Activated T-cell treated with anti-CD3 and anti-CD28 coated beads for 4 hours (primary cell): ENCODE results near the gene SLC2A4RG.

Experiments used
- DNase-seq: peaks from one replicate; pipeline ENCODE4 v3.0.0-alpha.2; 2020

Gene SLC2A4RG

DNA sequence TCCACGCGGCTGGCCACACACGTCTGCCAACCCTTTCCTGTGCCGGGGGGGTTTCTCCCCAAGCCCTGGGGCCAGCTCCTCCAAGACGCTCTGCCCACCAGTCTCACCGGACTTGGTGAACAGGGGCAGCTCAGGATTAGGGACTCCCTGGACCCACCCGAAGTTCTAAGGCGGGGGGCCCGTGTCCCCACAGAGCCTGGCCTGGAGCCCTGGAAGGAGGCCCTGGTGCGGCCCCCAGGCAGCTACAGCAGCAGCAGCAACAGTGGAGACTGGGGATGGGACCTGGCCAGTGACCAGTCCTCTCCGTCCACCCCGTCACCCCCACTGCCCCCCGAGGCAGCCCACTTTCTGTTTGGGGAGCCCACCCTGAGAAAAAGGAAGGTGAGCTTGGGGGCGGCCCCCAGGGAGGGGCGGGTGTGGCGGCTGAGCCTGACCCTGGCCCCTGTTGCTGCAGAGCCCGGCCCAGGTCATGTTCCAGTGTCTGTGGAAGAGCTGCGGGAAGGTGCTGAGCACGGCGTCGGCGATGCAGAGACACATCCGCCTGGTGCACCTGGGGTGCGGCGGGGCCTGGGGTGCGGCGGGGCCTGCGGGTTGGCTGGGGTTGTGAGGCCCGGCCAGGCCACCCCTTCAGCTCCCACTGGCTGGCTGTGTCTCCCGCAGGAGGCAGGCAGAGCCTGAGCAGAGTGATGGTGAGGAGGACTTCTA lies 2.3 kb downstream of the SLC2A4RG start:
- no peak for DNase-seq

DNA sequence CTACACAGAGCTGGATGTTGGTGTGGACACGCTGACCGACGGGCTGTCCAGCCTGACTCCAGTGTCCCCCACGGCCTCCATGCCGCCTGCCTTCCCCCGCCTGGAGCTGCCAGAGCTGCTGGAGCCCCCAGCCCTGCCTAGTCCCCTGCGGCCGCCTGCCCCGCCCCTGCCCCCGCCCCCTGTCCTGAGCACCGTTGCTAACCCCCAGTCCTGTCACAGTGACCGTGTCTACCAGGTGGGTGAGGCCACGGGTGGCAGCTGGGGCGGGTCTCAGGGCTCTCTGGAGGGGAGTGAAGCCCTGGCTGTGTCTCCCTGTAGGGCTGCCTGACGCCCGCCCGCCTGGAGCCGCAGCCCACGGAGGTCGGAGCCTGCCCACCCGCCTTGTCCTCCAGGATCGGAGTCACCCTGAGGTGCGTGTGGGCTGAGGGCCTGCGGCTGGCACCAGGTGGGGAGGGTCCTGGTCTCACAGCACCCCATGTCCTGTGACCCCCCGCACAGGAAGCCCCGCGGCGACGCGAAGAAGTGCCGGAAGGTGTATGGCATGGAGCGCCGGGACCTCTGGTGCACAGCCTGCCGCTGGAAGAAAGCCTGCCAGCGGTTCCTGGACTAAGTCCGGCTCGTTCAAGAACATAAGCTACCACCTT lies 2.9 kb downstream of the SLC2A4RG start:
- no peak for DNase-seq

DNA sequence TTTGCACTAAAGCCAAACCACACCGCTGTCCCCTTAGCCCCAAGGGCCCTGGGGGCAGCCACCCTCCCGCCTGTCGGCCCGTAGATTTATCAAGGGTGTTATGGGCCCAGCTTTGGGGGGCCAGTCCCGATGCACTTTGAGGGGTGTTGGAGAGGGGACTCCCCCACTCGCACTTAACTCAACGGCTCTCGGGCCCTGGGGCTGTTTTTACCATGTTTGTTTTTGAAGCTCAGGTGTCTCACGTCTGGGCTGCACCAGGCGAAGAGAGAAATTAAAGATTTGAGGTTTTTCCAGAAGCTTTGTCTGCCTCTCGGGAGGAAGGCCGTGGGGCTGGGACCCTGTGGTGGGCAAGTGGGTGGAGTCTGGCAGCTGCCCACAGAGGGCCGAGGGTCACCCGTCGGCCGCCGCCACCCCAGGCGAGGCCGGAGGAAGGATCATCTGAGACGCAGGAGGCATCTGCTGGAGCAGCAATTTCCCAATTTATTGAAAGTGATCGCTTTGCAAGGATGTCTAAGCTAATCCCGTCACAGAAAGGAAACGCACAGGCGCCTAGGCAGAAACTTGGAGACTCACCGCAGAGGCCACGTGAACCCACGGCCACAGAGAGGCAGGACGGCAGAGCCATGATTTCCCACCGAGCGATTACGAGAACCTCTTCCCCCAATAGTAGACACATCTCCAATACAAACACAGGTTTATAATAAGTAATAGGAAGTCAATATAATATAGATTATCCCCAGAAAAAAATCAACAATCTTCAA lies 3.8 kb downstream of the SLC2A4RG start:
- no peak for DNase-seq

DNA sequence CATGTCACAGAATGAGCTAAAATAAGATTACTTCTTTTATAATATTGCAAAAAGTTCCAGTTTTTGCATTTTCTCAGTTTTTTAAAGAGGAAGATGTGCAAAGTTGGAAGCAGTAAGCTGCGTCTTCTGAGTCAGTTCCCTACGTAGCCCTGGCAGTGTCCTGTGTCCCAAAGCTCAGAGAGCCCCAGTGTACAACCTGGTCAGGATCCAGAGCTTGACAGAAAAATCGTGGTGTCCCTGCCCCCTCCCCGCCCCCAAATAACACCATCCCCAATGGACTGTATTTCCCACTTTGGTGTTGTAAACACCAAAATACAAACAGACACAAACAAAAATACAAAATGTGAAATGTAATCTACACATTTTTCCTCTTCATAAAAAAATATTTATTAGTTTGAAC lies 4.6 kb downstream of the SLC2A4RG start:
- DNase-seq: no peak

DNA sequence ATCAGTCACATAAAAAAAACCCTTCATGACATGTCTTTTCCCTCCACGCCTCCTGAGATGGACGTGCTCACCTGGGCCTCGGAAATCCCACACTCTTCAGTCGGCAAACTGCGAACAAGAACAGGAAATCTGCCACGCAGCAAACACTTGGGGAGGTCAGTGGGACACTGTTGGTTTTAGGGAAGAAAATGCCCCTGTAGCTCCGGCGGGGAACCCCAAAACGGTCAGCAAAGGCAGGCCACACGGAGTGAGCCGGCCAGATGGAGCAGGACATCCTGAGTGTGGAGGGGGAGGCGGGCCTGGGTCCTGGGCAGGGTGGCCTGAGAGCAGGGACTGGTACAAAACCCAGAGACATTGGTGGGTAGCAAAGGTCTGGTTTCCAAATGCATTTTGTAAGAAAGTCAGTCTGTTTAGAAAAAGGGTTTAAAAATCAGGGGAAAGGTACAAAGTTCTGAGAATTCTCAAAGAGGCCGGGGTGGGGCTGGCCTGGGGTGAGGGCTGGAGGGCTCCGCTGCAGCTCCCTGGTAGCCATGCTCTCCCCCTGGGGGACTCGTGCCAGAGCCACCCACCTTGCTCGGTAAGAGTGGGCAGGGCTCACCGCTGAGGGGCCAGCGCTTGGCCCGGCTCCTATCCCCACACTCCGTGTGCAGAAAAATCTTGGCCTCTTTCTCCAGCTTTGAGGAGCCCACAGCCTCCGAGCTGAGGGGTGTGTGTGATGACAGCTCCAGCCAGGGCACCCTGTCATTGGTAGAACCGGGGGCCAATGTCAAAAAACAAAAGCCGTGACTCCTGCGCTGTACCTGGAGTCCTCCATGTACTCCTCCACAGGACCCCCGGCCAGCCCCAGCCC lies 5.2 kb downstream of the SLC2A4RG start:
- no peak for DNase-seq

DNA sequence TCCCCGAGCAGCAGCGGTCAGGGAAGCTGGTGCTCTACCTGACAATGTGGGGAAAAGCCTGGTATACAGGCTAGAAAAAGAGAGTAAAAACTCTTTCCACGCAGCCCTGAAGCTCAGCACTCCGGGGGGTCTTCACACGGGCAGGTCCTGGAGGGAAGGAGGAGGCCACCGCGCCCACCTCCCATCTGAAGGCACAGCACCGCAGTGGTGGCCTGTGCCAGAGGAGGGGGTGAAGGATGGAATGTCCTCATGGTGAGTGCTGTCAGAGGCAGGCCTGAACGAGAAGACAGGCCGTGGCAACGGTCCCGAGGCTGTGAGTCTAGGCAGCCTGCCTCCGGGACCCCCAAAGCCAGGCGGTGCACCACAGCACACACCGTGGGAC lies 5.8 kb downstream of the SLC2A4RG start:
- DNase-seq: no peak

DNA sequence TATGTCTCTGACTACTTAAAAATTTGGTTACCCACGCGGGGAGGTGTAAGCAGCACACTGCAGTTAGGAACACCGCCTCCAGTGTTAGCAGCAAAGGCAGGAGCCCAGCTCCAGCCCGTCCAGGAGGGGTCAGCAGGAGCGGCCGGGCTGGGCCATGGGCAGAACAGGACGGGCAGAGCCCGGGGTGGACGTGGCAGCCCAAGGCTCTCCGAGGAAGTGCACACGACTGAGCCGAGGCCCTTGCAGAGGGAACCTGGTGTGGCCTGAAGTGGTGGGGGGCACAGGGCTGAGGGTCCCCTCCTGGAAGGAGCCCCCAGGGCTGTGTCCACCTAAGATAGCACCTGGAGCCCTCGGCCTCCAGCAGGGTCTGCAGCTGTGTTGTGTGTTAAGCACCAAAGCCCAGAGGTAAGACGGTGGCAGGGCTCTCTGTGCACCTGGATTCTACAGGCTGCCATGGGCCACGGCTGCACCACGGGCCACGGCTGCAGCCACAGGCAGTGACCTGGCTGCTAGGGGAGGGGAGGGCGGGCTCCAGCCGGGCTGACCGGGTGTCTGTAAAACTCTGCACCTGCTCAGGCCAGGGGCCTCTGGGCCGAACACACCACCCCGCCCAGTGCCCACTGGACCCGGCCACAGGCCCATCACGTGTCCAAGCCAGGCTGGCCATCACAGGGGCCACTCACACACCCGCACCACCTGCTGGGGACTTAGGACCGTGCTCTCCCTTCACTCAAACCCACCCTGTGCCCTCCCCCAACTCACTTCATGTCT lies 6.6 kb downstream of the SLC2A4RG start:
- no peak for DNase-seq

DNA sequence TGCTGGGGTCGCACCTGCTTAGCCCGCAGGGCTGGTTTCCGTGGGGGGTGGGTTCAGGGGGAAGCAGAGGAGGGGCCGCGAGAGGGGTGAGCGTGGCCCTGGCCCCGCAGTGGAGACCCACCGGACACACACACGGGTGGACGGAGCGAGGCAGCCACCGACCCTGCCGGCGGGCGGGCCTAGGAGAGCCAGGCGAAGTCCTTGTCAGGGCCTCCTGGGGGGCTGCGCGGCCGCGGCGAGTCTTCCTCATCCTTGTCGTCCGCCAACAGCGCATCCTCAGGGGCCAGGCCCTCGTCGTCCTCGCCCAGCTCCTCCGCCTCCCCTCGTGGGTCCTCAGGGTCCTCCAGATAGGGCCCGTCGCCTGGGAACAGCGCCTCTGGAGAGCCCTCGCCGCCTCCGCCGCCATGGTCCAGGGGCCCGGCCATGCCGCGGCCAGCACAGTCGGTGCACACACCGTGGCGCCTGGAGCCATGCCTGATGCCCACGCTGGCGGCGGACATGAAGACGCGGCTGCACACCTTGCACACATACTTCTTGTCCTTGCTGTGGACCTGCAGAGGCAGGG lies 7.3 kb downstream of the SLC2A4RG start:
- DNase-seq: no peak

DNA sequence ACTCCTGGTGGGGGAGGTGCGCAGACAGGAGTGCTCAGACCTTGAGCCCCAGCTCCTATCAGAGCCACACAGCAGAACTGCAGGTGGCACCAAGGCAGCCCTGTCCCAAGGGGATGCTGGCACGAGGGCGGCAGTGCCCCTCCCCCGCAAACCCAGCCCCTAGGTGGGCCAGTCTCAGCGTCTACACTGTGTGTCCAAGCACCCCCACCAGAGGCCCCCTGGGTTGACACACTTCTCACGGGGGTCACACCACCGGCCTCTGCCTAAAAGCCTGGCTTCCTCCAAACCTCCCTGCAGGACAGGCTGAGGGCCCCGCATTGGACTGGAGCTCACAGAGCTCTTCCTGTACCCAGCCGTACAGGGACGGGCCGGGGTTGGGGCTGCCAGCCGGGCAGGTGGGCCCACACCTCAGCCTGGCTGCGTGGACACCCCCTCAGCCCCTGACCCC lies 8.1 kb downstream of the SLC2A4RG start:
- no peak for DNase-seq

DNA sequence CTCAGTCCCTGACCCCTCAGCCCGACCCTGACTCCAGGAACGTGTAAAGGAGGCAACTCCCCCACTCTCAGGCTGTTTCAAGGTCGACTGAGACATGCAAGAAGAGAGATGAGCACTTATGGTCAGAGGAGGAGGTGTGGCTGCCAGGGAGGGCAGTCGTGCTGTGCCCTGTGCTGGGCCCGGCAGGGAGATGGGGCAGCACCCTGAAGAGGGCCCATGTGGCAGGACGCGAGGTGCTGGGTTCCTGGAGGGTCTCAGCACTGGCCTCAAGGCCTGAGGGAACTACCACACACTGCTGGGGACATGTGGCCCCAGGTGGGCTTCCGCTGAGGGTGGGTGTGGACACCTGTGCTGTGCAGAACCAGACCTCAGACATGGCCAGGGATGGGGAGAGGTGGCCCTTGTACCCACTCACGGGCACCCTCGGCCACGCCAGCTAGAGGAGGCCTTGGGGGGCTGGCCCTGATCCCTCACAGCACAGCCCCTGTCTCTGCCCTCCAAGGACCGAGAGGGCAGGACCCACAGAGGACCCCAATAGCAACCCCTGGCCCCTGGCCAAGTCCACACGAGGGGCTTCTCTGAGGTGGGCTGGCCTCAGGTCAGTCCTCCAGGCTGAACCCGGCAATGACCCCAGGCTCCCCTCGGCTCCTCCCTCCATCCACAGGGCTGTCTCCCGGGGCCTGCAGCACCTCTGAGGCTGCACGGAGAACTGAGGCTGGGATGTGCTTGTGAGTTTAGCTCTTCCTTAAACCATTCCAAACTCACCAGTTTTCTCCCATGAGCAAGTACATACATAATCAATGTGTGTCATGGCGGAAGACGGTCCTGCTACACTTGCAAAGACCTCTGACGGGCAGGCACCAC lies 8.7 kb downstream of the SLC2A4RG start:
- DNase-seq: no peak

DNA sequence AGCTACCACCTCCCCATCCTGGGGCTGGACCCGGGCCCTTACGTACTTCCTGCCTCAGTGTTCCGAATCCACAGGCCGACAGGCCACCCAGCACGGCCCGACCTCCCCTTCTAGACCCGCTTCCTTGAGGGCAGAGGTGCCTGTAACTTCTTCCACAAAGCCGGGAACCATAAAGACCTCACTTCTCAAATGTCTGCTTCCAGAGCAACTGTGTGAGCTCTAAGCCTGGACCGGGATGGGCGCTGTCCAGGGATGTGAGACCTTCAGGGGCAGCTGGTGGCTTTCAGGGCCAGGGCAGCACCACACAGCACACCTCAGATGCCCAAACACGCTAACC lies 9.3 kb downstream of the SLC2A4RG start:
- DNase-seq: no peak

DNA sequence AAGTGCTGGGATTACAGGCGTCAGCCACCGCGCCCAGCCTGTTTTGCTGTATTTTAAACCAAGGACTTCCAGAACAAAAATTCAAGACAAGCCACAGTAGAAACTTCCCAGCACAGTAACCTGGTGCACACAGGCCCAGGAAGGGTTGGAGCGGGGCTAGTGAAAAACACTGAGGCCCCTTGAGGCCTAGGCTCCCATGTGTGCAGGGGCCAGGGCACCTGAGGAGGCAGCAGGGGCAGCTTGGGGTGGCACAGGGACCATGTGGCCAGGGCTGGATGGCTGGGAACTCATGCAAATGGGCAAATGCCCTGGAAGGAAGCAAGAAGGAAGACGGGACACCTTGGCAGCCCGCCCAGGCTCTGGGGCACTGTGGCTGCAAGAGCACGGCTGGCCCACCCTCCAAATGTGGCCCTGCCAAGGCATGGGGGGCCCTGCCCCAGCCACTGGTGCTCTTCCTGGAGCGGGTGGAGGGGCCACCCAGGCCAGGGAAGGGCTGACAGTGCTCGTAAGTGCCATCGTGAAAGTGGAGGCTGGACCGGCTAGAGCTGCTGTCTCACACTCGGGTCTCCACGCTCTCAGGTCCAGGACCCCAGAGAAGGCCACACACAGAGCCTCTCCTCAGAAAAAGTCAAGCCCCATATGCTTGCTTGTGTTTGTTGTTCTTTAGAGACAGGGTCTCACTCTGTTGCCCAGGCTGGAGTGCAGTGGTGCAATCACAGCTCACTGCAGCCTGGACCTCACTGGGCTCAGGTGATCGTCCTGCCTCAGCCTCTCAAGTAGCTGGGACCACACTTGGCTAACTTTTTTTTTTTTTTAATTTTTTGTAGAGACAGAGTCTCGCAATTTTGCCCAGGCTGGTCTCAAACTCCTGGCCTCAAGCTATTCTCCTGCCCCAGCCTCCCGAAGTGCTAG lies 10.3 kb downstream of the SLC2A4RG start:
- no peak for DNase-seq

DNA sequence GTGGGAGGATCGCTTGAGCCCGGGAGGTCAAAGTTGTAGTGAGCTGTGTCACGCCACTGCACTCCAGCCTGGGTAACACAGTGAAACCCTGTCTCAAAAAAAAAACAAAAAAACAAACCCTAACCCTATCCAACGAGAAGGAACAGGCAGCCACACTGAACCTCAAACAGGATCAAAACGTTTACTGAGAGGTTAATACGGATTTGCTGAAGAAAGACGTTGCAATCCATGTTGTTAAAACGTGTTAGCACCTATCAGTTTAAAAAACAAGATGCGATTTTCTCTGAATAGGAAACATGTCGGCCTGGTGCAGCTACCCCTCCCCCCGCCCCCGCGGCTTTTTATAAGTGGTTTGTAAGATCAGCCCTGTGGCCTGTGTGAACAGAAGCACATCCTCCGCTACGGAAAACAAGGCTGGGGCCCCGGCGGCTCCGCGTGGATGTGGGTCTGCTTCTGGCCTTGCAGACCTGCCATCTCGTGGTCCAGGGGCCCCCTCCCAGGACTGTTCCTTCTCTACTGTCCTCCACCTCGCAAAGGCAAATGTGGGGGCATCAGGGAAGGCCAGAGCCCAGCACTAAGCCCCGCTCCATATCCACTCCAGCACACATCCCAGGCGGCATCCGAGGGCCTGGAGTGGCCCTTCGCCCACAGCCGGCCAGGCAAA lies 11.4 kb downstream of the SLC2A4RG start:
- peak; percentile 50 for DNase-seq

DNA sequence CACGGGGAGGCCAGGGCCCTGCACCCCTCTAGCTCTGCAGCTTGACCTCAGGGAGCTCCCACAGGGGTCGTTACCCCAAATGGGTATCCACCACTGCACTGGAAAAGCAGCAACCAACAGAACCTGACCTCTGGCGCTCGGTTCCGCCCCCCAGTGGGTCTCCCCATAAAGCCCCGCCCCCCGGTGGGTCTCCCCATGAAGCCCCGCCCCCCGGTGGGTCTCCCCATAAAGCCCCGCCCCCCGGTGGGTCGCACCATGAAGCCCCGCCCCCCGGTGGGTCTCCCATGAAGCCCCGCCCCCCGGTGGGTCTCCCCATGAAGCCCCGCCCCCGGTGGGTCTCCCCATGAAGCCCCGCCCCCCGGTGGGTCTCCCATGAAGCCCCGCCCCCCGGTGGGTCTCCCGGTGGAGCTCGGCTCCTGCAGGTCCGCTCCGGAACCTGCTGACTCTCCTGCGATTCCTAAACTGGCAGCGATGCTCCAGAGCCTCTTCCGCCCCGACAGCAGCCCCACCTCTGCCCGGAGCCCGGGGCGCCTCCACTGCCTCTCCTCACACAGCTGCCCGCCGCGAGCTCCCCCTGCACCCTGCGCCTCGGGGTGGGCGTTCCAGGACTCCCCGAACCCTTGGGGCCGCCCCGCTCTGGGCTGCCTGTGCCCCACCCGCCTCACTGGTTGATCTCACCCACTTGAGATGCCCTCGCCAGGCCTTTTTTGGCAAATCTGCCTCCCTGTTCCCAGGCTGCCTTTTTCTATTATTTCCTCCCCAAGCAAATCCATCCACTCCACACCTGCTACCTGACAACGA lies 12.1 kb downstream of the SLC2A4RG start:
- DNase-seq: no peak

DNA sequence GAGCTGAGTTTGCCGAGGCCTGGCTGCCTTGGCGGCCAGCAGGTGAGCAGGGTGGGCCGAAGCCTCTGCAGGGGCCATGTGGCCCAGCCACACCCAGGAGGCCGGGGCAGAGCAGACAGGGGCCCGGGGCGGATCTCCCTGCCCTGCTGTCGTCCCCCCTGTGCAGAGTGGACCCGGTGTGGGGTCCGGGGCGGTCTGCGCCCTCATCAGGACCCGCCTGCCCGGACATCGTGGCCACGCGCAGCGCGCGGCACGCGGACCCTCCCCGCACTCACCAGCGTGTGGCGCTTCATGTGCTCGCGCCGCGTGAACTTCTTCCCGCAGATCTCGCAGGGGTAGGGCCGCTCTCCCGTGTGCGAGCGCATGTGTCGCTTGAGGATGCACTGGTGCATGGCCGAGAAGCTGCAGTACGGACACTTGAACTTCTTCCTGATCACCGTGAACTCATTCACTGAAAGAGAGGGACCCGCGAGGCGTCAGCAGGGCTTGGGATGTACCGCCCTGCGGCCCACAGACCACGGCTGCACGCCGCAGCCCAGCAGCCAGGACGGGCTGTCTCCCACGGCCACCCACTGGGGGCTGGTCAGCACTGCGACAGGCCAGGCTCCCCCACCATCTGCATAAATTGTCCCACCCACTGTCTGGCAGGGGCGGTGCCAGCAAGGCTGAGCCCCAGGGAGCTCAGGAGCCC lies 13.0 kb downstream of the SLC2A4RG start:
- no peak for DNase-seq

DNA sequence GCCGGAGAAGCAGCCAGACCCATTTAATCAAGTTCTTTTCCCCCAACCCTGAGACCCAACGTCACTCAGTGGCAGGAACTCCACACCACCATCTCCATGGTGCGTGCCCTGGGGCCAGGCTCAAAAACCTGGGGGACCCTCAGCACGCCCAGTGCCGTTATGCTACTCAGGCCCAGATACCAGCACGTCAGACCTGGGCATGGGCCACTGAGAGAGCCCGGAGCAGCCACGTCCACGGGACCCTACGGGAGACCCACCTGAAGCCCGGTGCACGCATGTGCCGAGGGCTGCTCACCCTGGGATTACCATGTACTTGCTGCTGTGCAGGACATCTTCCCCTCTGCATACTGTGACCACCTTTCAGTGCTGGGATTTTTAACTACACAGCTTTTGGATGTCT lies 13.8 kb downstream of the SLC2A4RG start:
- no peak for DNase-seq

DNA sequence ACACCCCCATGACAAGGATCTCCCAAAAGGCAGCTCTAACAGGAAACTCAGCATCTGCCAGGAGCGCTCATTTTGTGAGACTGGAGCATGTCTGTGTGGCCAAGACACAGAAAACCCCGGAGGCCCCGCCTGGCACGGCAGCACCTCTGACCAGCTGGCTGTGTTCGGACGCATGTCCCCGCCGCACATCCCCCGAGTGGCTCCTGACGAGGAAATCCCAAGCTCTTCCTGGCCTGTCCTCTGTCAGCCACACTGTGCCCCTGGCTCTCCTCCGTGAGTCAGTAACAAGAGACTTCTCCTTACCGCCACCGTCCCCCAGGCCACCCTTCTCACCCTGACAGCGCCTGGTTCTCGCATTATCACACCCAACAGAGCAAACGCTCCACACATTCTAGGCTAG lies 14.4 kb downstream of the SLC2A4RG start:
- no peak for DNase-seq
